Measurements from ENCODE around the gene GTF2F2.

The GTF2F2 gene

DNA sequence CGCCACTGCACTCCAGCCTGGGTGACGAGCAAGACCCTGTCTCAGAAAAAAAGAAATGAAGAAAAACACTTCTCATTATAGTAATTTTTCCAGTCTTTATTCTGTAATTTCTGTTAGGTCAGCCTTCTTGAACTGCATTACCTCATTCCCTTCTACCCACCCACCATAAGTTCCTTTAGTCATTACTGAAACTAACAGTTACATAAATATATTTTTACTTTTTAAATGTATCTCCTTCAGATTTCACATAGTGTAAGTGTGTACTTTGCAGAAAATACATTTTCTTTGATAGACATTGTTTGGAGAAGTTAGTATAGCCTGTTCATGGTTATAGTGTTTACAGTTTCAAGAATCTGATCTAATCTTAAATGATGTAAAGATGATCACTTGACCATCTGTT lies 112.3 kb downstream of the GTF2F2 start:
- Histone ChIP-seq H3K27ac (replicated peaks; ENCODE audit: low read length) (no peak overlapping the region), H3K9me3 (replicated peaks in 1 of 2; ENCODE audit: control insufficient read depth in 2 of 2, insufficient read depth in 1 of 2, low read depth in 1 of 2, low read length in 2 of 2) (no peaks in the 10 kb centered on the region), H3K27me3 (ENCODE audit: control insufficient read depth in 3 of 3, insufficient read depth in 3 of 3, low read depth in 1 of 3, low read length in 3 of 3) (no peaks in the 10 kb centered on the region), H3K4me2 (ENCODE audit: insufficient read depth, low read length, poor library complexity, severe bottlenecking) (no peak overlapping the region), H3K79me1 (ENCODE audit: low read depth, low read length) (no peaks in the 10 kb centered on the region), H3K4me1 (ENCODE audit: control insufficient read depth in 2 of 2, insufficient read depth in 1 of 2, low read depth in 1 of 2, low read length in 2 of 2) (no peaks in the 10 kb centered on the region), H2AK5ac (ENCODE audit: low read depth, low read length) (no peak overlapping the region), H4K91ac (ENCODE audit: low read depth, low read length, poor library complexity) (no peak overlapping the region), H3K4me3 (ENCODE audit: low read length in 2 of 2) (no peak overlapping the region), H2BK15ac (ENCODE audit: low read length) (no peak overlapping the region), H3K18ac (ENCODE audit: low read length) (no peak overlapping the region), H3K4ac (ENCODE audit: low read length) (no peak overlapping the region), H3K23ac (ENCODE audit: low read depth, low read length, poor library complexity) (no peak overlapping the region), H2BK5ac (ENCODE audit: low read length) (no peak overlapping the region), H3K36me3 (replicated peaks in 1 of 2; ENCODE audit: control insufficient read depth in 2 of 2, insufficient read depth in 2 of 2, low read length in 2 of 2) (peaks cover 0 to 4% of the 10 kb centered on the region in 2 donors), H2BK120ac (ENCODE audit: low read depth, low read length) (no peak overlapping the region), H3K14ac (ENCODE audit: low read length) (no peak overlapping the region), H2BK12ac (ENCODE audit: low read length) (no peak overlapping the region), H2AFZ (ENCODE audit: low read length) (no peak overlapping the region), H3K9ac (ENCODE audit: low read depth, low read length, poor library complexity) (no peak overlapping the region), H4K8ac (ENCODE audit: low read depth, low read length) (no peak overlapping the region)
- DNase-seq (ENCODE audit: low spot score) = no peak
- WGBS, 2 donors (ENCODE audit: extremely low coverage in 2 of 2, insufficient read length in 2 of 2, insufficient replicate concordance in 1 of 2) = no CpG with 5 or more reads among the region's 2 CpGs

- WGBS, 2 donors (ENCODE audit: extremely low coverage in 2 of 2, insufficient read length in 2 of 2, insufficient replicate concordance in 1 of 2) = no CpG with 5 or more reads among the region's 4 CpGs
- no peak overlapping the region for H2AFZ ChIP-seq (ENCODE audit: low read length)
- H2AK5ac ChIP-seq (ENCODE audit: low read depth, low read length) = no peak overlapping the region
- H2BK15ac ChIP-seq (ENCODE audit: low read length) = no peak overlapping the region
- H3K23ac ChIP-seq (ENCODE audit: low read depth, low read length, poor library complexity) = no peak overlapping the region
- no peak overlapping the region for H2BK5ac ChIP-seq (ENCODE audit: low read length)
- H3K9ac ChIP-seq (ENCODE audit: low read depth, low read length, poor library complexity) = no peak overlapping the region
- H2BK12ac ChIP-seq (ENCODE audit: low read length) = no peak overlapping the region
- no peaks in the 10 kb centered on the region for H3K9me3 ChIP-seq (replicated peaks in 1 of 2; ENCODE audit: control insufficient read depth in 2 of 2, insufficient read depth in 1 of 2, low read depth in 1 of 2, low read length in 2 of 2)
- no peak overlapping the region for H2BK120ac ChIP-seq (ENCODE audit: low read depth, low read length)
- no peaks in the 10 kb centered on the region for H3K79me1 ChIP-seq (ENCODE audit: low read depth, low read length)
- H3K36me3 ChIP-seq (replicated peaks in 1 of 2; ENCODE audit: control insufficient read depth in 2 of 2, insufficient read depth in 2 of 2, low read length in 2 of 2) = no peaks in the 10 kb centered on the region
- H3K14ac ChIP-seq (ENCODE audit: low read length) = no peak overlapping the region
- H3K4me2 ChIP-seq (ENCODE audit: insufficient read depth, low read length, poor library complexity, severe bottlenecking) = no peak overlapping the region
- no peak overlapping the region for H3K18ac ChIP-seq (ENCODE audit: low read length)
- no peaks in the 10 kb centered on the region for H3K27me3 ChIP-seq (ENCODE audit: control insufficient read depth in 3 of 3, insufficient read depth in 3 of 3, low read depth in 1 of 3, low read length in 3 of 3)
- no peak overlapping the region for H3K4ac ChIP-seq (ENCODE audit: low read length)
- no peak for DNase-seq (ENCODE audit: low spot score)
- no peak overlapping the region for H4K91ac ChIP-seq (ENCODE audit: low read depth, low read length, poor library complexity)
- no peak overlapping the region for H4K8ac ChIP-seq (ENCODE audit: low read depth, low read length)
- no peak overlapping the region for H3K4me3 ChIP-seq (ENCODE audit: low read length in 2 of 2)
- H3K27ac ChIP-seq (replicated peaks; ENCODE audit: low read length) = no peak overlapping the region
- no peaks in the 10 kb centered on the region for H3K4me1 ChIP-seq (ENCODE audit: control insufficient read depth in 2 of 2, insufficient read depth in 1 of 2, low read depth in 1 of 2, low read length in 2 of 2)
Observed at GRCh38 chr13:45238945-45239795, 118.9 kb downstream of the GTF2F2 start.

GRCh38 chr13:45240143-45240542 lies 119.8 kb downstream of the GTF2F2 start:
- no peak overlapping the region for H4K8ac ChIP-seq (ENCODE audit: low read depth, low read length)
- H2BK12ac ChIP-seq (ENCODE audit: low read length) = no peak overlapping the region
- H3K23ac ChIP-seq (ENCODE audit: low read depth, low read length, poor library complexity) = no peak overlapping the region
- H3K27me3 ChIP-seq (ENCODE audit: control insufficient read depth in 3 of 3, insufficient read depth in 3 of 3, low read depth in 1 of 3, low read length in 3 of 3) = no peaks in the 10 kb centered on the region
- H3K4me2 ChIP-seq (ENCODE audit: insufficient read depth, low read length, poor library complexity, severe bottlenecking) = no peak overlapping the region
- no peak overlapping the region for H3K18ac ChIP-seq (ENCODE audit: low read length)
- no peak overlapping the region for H2AFZ ChIP-seq (ENCODE audit: low read length)
- H3K4me3 ChIP-seq (ENCODE audit: low read length in 2 of 2) = no peak overlapping the region
- H2BK5ac ChIP-seq (ENCODE audit: low read length) = no peak overlapping the region
- no peaks in the 10 kb centered on the region for H3K79me1 ChIP-seq (ENCODE audit: low read depth, low read length)
- no peak overlapping the region for H3K27ac ChIP-seq (replicated peaks; ENCODE audit: low read length)
- H4K91ac ChIP-seq (ENCODE audit: low read depth, low read length, poor library complexity) = no peak overlapping the region
- H3K9me3 ChIP-seq (replicated peaks in 1 of 2; ENCODE audit: control insufficient read depth in 2 of 2, insufficient read depth in 1 of 2, low read depth in 1 of 2, low read length in 2 of 2) = no peaks in the 10 kb centered on the region
- H3K4ac ChIP-seq (ENCODE audit: low read length) = no peak overlapping the region
- H2BK120ac ChIP-seq (ENCODE audit: low read depth, low read length) = no peak overlapping the region
- no peak overlapping the region for H2BK15ac ChIP-seq (ENCODE audit: low read length)
- H3K14ac ChIP-seq (ENCODE audit: low read length) = no peak overlapping the region
- no peaks in the 10 kb centered on the region for H3K4me1 ChIP-seq (ENCODE audit: control insufficient read depth in 2 of 2, insufficient read depth in 1 of 2, low read depth in 1 of 2, low read length in 2 of 2)
- DNase-seq (ENCODE audit: low spot score) = no peak
- no peak overlapping the region for H3K9ac ChIP-seq (ENCODE audit: low read depth, low read length, poor library complexity)
- H2AK5ac ChIP-seq (ENCODE audit: low read depth, low read length) = no peak overlapping the region
- no peaks in the 10 kb centered on the region for H3K36me3 ChIP-seq (replicated peaks in 1 of 2; ENCODE audit: control insufficient read depth in 2 of 2, insufficient read depth in 2 of 2, low read length in 2 of 2)

GRCh38 chr13:45242070-45242469 lies 121.8 kb downstream of the GTF2F2 start:
- Histone ChIP-seq H3K4ac (ENCODE audit: low read length) (no peak overlapping the region), H2AK5ac (ENCODE audit: low read depth, low read length) (no peak overlapping the region), H3K23ac (ENCODE audit: low read depth, low read length, poor library complexity) (no peak overlapping the region), H2BK12ac (ENCODE audit: low read length) (no peak overlapping the region), H3K14ac (ENCODE audit: low read length) (no peak overlapping the region), H3K36me3 (replicated peaks in 1 of 2; ENCODE audit: control insufficient read depth in 2 of 2, insufficient read depth in 2 of 2, low read length in 2 of 2) (no peaks in the 10 kb centered on the region), H4K91ac (ENCODE audit: low read depth, low read length, poor library complexity) (no peak overlapping the region), H3K79me1 (ENCODE audit: low read depth, low read length) (no peaks in the 10 kb centered on the region), H3K9me3 (replicated peaks in 1 of 2; ENCODE audit: control insufficient read depth in 2 of 2, insufficient read depth in 1 of 2, low read depth in 1 of 2, low read length in 2 of 2) (no peaks in the 10 kb centered on the region), H3K4me2 (ENCODE audit: insufficient read depth, low read length, poor library complexity, severe bottlenecking) (no peak overlapping the region), H3K27ac (replicated peaks; ENCODE audit: low read length) (no peak overlapping the region), H4K8ac (ENCODE audit: low read depth, low read length) (no peak overlapping the region), H3K4me3 (ENCODE audit: low read length in 2 of 2) (no peak overlapping the region), H3K4me1 (ENCODE audit: control insufficient read depth in 2 of 2, insufficient read depth in 1 of 2, low read depth in 1 of 2, low read length in 2 of 2) (no peaks in the 10 kb centered on the region), H2BK5ac (ENCODE audit: low read length) (no peak overlapping the region), H3K27me3 (ENCODE audit: control insufficient read depth in 3 of 3, insufficient read depth in 3 of 3, low read depth in 1 of 3, low read length in 3 of 3) (no peaks in the 10 kb centered on the region), H2BK15ac (ENCODE audit: low read length) (no peak overlapping the region), H3K9ac (ENCODE audit: low read depth, low read length, poor library complexity) (no peak overlapping the region), H2BK120ac (ENCODE audit: low read depth, low read length) (no peak overlapping the region), H2AFZ (ENCODE audit: low read length) (no peak overlapping the region), H3K18ac (ENCODE audit: low read length) (no peak overlapping the region)
- no CpG with 5 or more reads among the region's 3 CpGs for WGBS, 2 donors (ENCODE audit: extremely low coverage in 2 of 2, insufficient read length in 2 of 2, insufficient replicate concordance in 1 of 2)
- no peak for DNase-seq (ENCODE audit: low spot score)
